Hematopoietic multipotent progenitor cell treated with erythropoietin and hydrocortisone succinate and interleukin-3 and kit ligand, for 8 days (in vitro differentiated cells): ENCODE data around the gene LDB2.
"Not testable (repeated sequence)": the region's sequence is repeated elsewhere in the genome, so short reads cannot be mapped to it uniquely, and the experiment has no call there.

Source experiments
- DNase-seq: peaks from one replicate; pipeline ENCODE4 v3.0.0-alpha.2; 2015

The LDB2 gene

GRCh38 chr4:16629274-16629673, 269.2 kb downstream of the LDB2 start:
- DNase-seq = not testable (repeated sequence)

- not testable (repeated sequence) for DNase-seq
Measured at GRCh38 chr4:16628835-16629234, 269.6 kb downstream of the LDB2 start.

- DNase-seq = no peak
Measured at GRCh38 chr4:16627999-16628398, 270.4 kb downstream of the LDB2 start.

- DNase-seq = no peak
Measured at GRCh38 chr4:16626945-16627344, 271.5 kb downstream of the LDB2 start.

GRCh38 chr4:16622826-16623225, 275.6 kb downstream of the LDB2 start:
- no peak for DNase-seq

GRCh38 chr4:16617435-16617834, 281.0 kb downstream of the LDB2 start:
- DNase-seq = no peak

- no peak for DNase-seq
Measured at GRCh38 chr4:16617011-16617410, 281.4 kb downstream of the LDB2 start.

- no peak for DNase-seq
Measured at GRCh38 chr4:16609170-16609758, 289.2 kb downstream of the LDB2 start.

GRCh38 chr4:16608611-16609125, 289.8 kb downstream of the LDB2 start:
- DNase-seq = no peak

- DNase-seq = no peak
Measured at GRCh38 chr4:16608123-16608522, 290.3 kb downstream of the LDB2 start.

GRCh38 chr4:16607241-16608066, 291.0 kb downstream of the LDB2 start:
- DNase-seq = no peak

- DNase-seq = no peak
Measured at GRCh38 chr4:16606691-16607090, 291.8 kb downstream of the LDB2 start.

- no peak for DNase-seq
Measured at GRCh38 chr4:16603178-16603577, 295.3 kb downstream of the LDB2 start.

- no peak for DNase-seq
Measured at GRCh38 chr4:16598597-16599206, 299.7 kb downstream of the LDB2 start.

- DNase-seq = no peak
Measured at GRCh38 chr4:16597845-16598596, 300.4 kb downstream of the LDB2 start.

GRCh38 chr4:16597443-16597842, 301.0 kb downstream of the LDB2 start:
- no peak for DNase-seq

GRCh38 chr4:16596267-16596666, 302.2 kb downstream of the LDB2 start:
- DNase-seq = no peak

GRCh38 chr4:16594128-16594527, 304.3 kb downstream of the LDB2 start:
- DNase-seq = no peak

- no peak for DNase-seq
Measured at GRCh38 chr4:16593386-16593785, 305.1 kb downstream of the LDB2 start.

- no peak for DNase-seq
Measured at GRCh38 chr4:16591272-16591826, 307.1 kb downstream of the LDB2 start.

GRCh38 chr4:16590797-16591196, 307.6 kb downstream of the LDB2 start:
- no peak for DNase-seq

GRCh38 chr4:16588651-16589050, 309.8 kb downstream of the LDB2 start:
- DNase-seq = no peak

- no peak for DNase-seq
Measured at GRCh38 chr4:16588149-16588548, 310.3 kb downstream of the LDB2 start.
